Naive thymus-derived CD4-positive, alpha-beta T cell (primary cell): ENCODE measurements around the gene KIAA0825. TPM values are rescaled to one million over a fixed set of nuclear protein-coding genes. Genes with fewer than 3 reads are reported as not detected.
"Not testable (repeated sequence)": the region's sequence is repeated elsewhere in the genome, so short reads cannot be mapped to it uniquely, and the experiment has no call there.

Experiments
- ATAC-seq: fragments of 150-1000 bp; cut with Tn5 transposase; 2 replicates; pipeline ENCODE4 v1.10.0; 2021; ENCODE audit warnings: mild to moderate bottlenecking, moderate library complexity
- CTCF ChIA-PET: fragments of 350-600 bp; sonication (Branson Sonifier 250); formaldehyde crosslinking; loops from one replicate; lab custom pipeline; 2021; ENCODE audit warnings: antibody characterized with exemption; lab: Charles Lee
- POLR2A ChIA-PET: fragments of 350-600 bp; sonication (Branson Sonifier 250); formaldehyde crosslinking; loops from one replicate; lab custom pipeline; 2021; ENCODE audit warnings: antibody characterized with exemption, inconsistent platforms; lab: Charles Lee
- DNase-seq, 9 donors: peaks; one replicate each; pipeline versions ENCODE4 v3.0.0 to v3.0.0-alpha.2; 2020 to 2022; ENCODE audit warnings: mixed read lengths in 1 of 9
- H3K27ac ChIP-seq: one replicate; pipeline ENCODE4 v1.7.0; 2013; ENCODE audit warnings: mild to moderate bottlenecking, low read depth, low read length, moderate library complexity
- H3K27me3 ChIP-seq, 2 donors: one replicate each; pipeline ENCODE4 v1.7.0; 2013; ENCODE audit warnings: low read length in 2 of 2, mild to moderate bottlenecking in 2 of 2, moderate library complexity in 2 of 2; ENCODE audit not compliant: control insufficient read depth in 2 of 2, insufficient read depth in 2 of 2
- H3K36me3 ChIP-seq, 3 experiments: 1 replicate in 2 of 3; 2 replicates in 1 of 3; pipeline ENCODE4 v1.7.0; 2013; ENCODE audit warnings: low read length in 3 of 3, mild to moderate bottlenecking in 3 of 3, moderate library complexity in 1 of 3; ENCODE audit not compliant: insufficient read depth in 3 of 3, control insufficient read depth in 2 of 3
- H3K4me1 ChIP-seq, 2 donors: one replicate each; pipeline ENCODE4 v1.7.0; 2013; ENCODE audit warnings: low read length in 2 of 2, mild to moderate bottlenecking in 2 of 2, moderate library complexity in 1 of 2; ENCODE audit not compliant: control insufficient read depth in 2 of 2, insufficient read depth in 2 of 2
- H3K4me3 ChIP-seq: 2 replicates; pipeline ENCODE4 v1.7.0; 2013; ENCODE audit warnings: mild to moderate bottlenecking, low read length
- H3K9me3 ChIP-seq, 3 experiments: 1 replicate in 2 of 3; 2 replicates in 1 of 3; pipeline ENCODE4 v1.7.0; 2013; ENCODE audit warnings: low read length in 3 of 3; ENCODE audit not compliant: control insufficient read depth in 2 of 3
- H3K27ac Mint-ChIP-seq, 9 donors: one replicate each; pipeline ENCODE4 v1.8.0; 2020 to 2022; ENCODE audit warnings: mixed read lengths in 9 of 9, mild to moderate bottlenecking in 8 of 9, moderate library complexity in 5 of 9, inconsistent platforms in 2 of 9
- H3K27me3 Mint-ChIP-seq, 5 donors: one replicate each; pipeline ENCODE4 v1.8.0; 2021 to 2022; ENCODE audit warnings: mixed read lengths in 5 of 5, mild to moderate bottlenecking in 1 of 5
- H3K36me3 Mint-ChIP-seq, 5 donors: one replicate each; pipeline ENCODE4 v1.8.0; 2020 to 2022; ENCODE audit warnings: mixed read lengths in 5 of 5, mild to moderate bottlenecking in 3 of 5, inconsistent platforms in 1 of 5
- H3K4me1 Mint-ChIP-seq, 7 donors: one replicate each; pipeline ENCODE4 v1.8.0; 2020 to 2022; ENCODE audit warnings: mixed read lengths in 7 of 7, mild to moderate bottlenecking in 3 of 7, inconsistent platforms in 1 of 7
- H3K4me3 Mint-ChIP-seq, 10 donors: one replicate each; pipeline ENCODE4 v1.8.0; 2020 to 2022; ENCODE audit warnings: mild to moderate bottlenecking in 10 of 10, mixed read lengths in 10 of 10, moderate library complexity in 6 of 10, inconsistent platforms in 2 of 10
- H3K9me3 Mint-ChIP-seq, 11 donors: one replicate each; pipeline ENCODE4 v1.8.0; 2020 to 2022; ENCODE audit warnings: mixed read lengths in 11 of 11, mild to moderate bottlenecking in 4 of 11, inconsistent platforms in 1 of 11, moderate library complexity in 1 of 11
- intact Hi-C, 2 donors: fragments of 100-400 bp; cut with micrococcal nuclease; formaldehyde crosslinking; loops; one replicate each; pipeline ENCODE4 v1.15.1; 2023
- polyA plus RNA-seq, 2 donors: library from polyadenylated mRNA; unstranded; fragments of 300-500 nt; fragmentation: Illumina TruSeq; gene quantifications; one replicate each; pipeline ENCODE4 v1.2.3, GENCODE V29; 2021
- total RNA-seq, 6 experiments: library from RNA in 5 of 6; stranded (reverse) in 5 of 6; gene quantifications; 1 replicate in 5 of 6; 2 replicates in 1 of 6; pipeline ENCODE4 v1.2.3 and lab custom pipeline; 2021 to 2026

KIAA0825 gene
- total and polyA plus RNA-seq, 7 experiments from 2014 or later = 0.38 to 3.2 (median 1.3) TPM

DNA sequence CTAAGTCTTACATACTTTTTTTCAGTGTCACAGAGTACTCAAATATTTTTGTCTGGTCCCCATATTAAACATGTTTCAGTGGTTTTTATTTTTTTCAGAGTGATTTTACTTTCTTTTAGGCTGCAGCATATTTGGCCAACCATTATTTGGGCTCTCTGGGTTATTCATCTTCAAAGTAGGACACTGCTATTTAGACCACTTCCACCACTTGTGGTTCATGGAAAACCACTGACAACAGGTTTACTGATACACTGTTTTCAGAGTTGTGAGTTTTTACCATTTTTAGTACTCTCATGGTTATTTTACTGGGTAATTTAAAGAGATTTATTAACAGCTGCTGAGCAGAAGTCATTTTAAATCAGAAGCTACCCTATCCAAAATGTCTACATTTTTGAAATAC, 437.6 kb downstream of the KIAA0825 start:
- ATAC-seq = no peak

DNA sequence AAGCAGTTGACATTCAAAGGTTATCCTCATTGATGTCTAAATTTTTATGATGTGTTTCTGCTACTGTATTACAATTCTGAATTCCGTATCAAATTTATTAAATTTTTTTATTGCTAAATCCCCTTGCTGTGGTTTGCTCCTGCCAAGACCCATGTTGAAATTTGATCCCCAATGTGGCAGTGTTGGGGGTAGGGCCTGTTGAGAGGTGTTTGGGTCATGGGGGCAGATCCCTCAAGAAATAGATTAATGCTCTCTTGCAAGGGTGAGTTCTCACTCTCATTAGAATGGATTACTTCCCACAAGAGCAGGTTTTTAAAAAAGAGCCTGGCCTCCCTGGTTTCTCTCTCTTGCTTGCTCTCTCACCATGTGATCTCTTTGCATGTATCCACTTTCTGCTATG, 442.5 kb downstream of the KIAA0825 start:
- Histone ChIP-seq H3K4me3 (no peak overlapping the region), H3K36me3 (no peaks in the 10 kb centered on the region), H3K27me3 (no peaks in the 10 kb centered on the region), H3K9me3 (no peaks in the 10 kb centered on the region), H3K4me1 (no peaks in the 10 kb centered on the region), H3K27ac (no peak overlapping the region)
- ChIA-PET CTCF (no interaction called here), POLR2A (no interaction called here)
- H3K4me3 Mint-ChIP-seq = no peak overlapping the region
- no peaks in the 10 kb centered on the region for H3K36me3 Mint-ChIP-seq
- ATAC-seq (no peak), DNase-seq (no peak)
- no peaks in the 10 kb centered on the region for H3K4me1 Mint-ChIP-seq
- peaks cover 0 to 11% (median 3%) of the 10 kb centered on the region in 5 donors for H3K27me3 Mint-ChIP-seq
- H3K9me3 Mint-ChIP-seq = no peaks in the 10 kb centered on the region
- intact Hi-C loops = no loop called here
- no peak overlapping the region for H3K27ac Mint-ChIP-seq

More for the DNA sequence above, 437.6 kb downstream of the KIAA0825 start:
- no peak overlapping the region for H3K27ac Mint-ChIP-seq
- POLR2A ChIA-PET = no interaction called here
- no peak for DNase-seq
- Histone ChIP-seq H3K4me3 (no peak overlapping the region), H3K27ac (no peak overlapping the region), H3K9me3 (no peaks in the 10 kb centered on the region), H3K36me3 (no peaks in the 10 kb centered on the region), H3K4me1 (no peaks in the 10 kb centered on the region), H3K27me3 (no peaks in the 10 kb centered on the region)
- CTCF ChIA-PET = no interaction called here
- peaks cover 0 to 12% (median 5%) of the 10 kb centered on the region in 5 donors for H3K27me3 Mint-ChIP-seq
- no peaks in the 10 kb centered on the region for H3K9me3 Mint-ChIP-seq
- H3K4me3 Mint-ChIP-seq = no peak overlapping the region
- no peaks in the 10 kb centered on the region for H3K36me3 Mint-ChIP-seq
- no peaks in the 10 kb centered on the region for H3K4me1 Mint-ChIP-seq
- intact Hi-C loops = no loop called here

DNA sequence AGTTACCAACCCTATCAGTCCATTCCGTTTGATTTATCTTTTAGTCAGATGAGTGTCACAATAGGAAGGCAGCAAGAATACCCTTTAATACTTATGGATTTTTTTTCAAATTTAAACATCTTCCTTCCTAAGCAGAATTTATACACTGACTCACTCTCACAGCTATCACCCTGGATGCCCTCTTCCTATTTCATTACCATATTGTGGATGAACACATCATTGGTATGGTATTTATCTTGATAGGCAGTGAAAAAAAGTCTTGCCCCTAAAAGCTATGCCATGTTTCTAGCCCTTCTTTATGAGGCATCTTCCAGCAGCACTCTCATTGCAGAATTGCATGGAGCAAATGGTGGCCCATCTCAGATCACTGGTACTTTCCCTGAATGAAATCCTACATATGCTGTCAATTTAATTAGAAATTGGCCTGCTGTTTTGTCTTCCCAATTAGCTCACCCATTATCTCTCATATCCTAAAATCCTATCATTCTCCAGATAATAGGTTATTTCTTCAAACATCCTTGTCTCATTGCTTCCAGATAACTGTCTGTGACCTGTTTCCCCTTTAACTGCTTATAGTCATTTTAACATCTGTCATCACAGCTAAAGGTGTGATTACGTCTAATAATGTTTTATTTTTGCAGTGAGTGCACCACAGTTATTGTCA, 443.5 kb downstream of the KIAA0825 start:
- no peak for DNase-seq
- Mint-ChIP-seq H3K4me1 (no peaks in the 10 kb centered on the region), H3K27me3 (peaks cover 0 to 11% (median 3%) of the 10 kb centered on the region in 5 donors), H3K9me3 (peaks cover 0 to 3% (median 0%) of the 10 kb centered on the region in 11 donors), H3K27ac (no peak overlapping the region), H3K4me3 (no peak overlapping the region), H3K36me3 (no peaks in the 10 kb centered on the region)
- Histone ChIP-seq H3K4me1 (no peaks in the 10 kb centered on the region), H3K36me3 (no peaks in the 10 kb centered on the region), H3K27me3 (no peaks in the 10 kb centered on the region), H3K9me3 (no peaks in the 10 kb centered on the region), H3K27ac (no peak overlapping the region), H3K4me3 (no peak overlapping the region)
- intact Hi-C loops = no loop called here
- no peak for ATAC-seq
- ChIA-PET POLR2A (no interaction called here), CTCF (interaction anchor here (0.8 kb wide), 1 partner anchor 945 kb away, joined by 4 read pairs; no protein-coding TSS in a partner anchor)

DNA sequence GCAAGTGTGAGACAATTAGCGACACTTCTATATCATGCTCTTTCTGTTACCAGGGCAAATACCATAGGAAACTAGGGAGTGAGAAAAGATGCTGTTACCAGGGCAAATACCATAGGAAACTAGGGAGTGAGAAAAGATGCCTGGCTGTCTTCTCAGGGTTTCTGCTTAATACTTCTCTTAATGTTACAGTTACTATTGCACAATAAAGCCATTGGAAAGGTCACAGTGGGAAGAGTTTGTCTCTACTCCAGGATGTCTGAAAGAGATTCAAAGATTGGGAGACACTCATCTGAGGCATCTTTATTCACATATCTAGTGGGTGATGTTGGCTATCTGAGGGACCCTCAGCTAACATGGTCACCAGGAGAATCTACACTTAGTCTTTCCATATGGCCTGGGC, 445.3 kb downstream of the KIAA0825 start:
- no peak overlapping the region for H3K4me3 Mint-ChIP-seq
- peaks cover 0 to 5% (median 0%) of the 10 kb centered on the region in 5 donors for H3K27me3 Mint-ChIP-seq
- no peak overlapping the region for H3K27ac ChIP-seq
- intact Hi-C loops = no loop called here
- H3K4me1 Mint-ChIP-seq = no peaks in the 10 kb centered on the region
- ChIA-PET POLR2A (no interaction called here), CTCF (no interaction called here)
- no peak for DNase-seq
- H3K27ac Mint-ChIP-seq = no peak overlapping the region
- no peaks in the 10 kb centered on the region for H3K36me3 ChIP-seq
- H3K4me1 ChIP-seq = no peaks in the 10 kb centered on the region
- peaks cover 0 to 3% (median 0%) of the 10 kb centered on the region in 11 donors for H3K9me3 Mint-ChIP-seq
- no peak overlapping the region for H3K4me3 ChIP-seq
- H3K27me3 ChIP-seq = no peaks in the 10 kb centered on the region
- no peak for ATAC-seq
- no peaks in the 10 kb centered on the region for H3K9me3 ChIP-seq
- no peaks in the 10 kb centered on the region for H3K36me3 Mint-ChIP-seq

DNA sequence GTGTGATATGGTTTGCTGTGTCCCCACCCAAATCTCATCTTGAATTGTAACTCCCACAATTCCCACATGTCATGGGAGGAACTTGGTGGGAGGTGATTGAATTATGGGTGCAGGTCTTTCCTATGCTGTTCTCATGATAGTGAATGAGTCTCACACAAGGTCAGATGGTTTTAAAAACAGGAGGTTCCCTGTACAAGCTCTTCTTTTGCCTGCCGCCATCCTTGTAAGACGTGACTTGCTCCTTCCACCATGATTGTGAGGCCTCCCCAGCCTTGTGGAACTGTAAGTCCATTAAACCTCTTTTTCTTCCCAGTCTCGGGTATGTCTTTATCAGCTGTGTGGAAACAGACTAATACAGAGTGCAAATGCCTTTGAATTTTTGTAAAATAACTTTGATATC, 447.3 kb downstream of the KIAA0825 start:
- H3K36me3 ChIP-seq, H3K9me3 ChIP-seq, H3K4me1 ChIP-seq, H3K4me3 ChIP-seq, DNase-seq, H3K27ac Mint-ChIP-seq, intact Hi-C loops, ATAC-seq, H3K27me3 Mint-ChIP-seq, H3K9me3 Mint-ChIP-seq, H3K4me3 Mint-ChIP-seq, H3K27me3 ChIP-seq, H3K27ac ChIP-seq, H3K36me3 Mint-ChIP-seq, CTCF ChIA-PET, H3K4me1 Mint-ChIP-seq, POLR2A ChIA-PET: not testable (repeated sequence)

DNA sequence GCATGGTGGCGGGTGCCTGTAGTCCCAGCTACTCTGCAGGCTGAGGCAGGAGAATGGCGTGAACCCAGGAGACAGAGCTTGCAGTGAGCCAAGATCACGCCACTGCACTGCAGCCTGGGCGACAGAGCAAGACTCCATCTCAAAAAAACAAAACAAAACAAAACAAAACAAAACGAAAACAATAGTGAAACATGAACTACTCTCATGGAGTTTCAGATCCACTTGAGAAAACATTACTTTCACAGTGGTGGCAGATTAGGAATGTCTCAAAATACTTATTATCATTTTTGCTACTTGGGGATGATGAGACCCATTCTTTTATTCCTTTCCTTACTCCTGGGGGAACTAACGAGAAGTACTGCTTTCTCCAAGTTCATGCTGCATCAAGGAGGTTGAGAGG, 448.2 kb downstream of the KIAA0825 start:
- H3K4me1 Mint-ChIP-seq, H3K9me3 ChIP-seq, POLR2A ChIA-PET, H3K27me3 ChIP-seq, H3K4me3 ChIP-seq, ATAC-seq, H3K9me3 Mint-ChIP-seq, H3K4me3 Mint-ChIP-seq, H3K36me3 ChIP-seq, H3K27ac ChIP-seq, CTCF ChIA-PET, H3K4me1 ChIP-seq, H3K27ac Mint-ChIP-seq, H3K36me3 Mint-ChIP-seq, DNase-seq, H3K27me3 Mint-ChIP-seq, intact Hi-C loops: not testable (repeated sequence)

DNA sequence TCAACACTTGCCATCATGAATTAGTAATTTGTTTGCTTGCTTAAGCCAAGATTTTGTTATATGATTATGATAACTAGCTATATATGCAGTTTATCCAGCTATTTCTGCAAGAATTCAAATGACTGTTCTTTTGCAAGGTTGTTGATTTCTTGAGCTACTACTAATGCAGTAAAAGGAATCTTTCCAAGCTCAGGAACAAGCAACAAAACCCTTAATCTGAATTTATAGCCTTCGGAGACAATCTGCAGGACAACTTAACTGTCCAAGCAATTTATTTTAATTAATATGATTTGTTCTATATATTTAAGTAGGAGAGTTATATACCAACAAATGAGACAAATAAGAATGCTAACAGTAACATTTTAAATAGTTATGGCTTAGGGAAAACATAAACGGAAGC, 450.3 kb downstream of the KIAA0825 start:
- intact Hi-C loops = no loop called here
- Histone ChIP-seq H3K4me3 (no peak overlapping the region), H3K9me3 (no peaks in the 10 kb centered on the region), H3K4me1 (no peaks in the 10 kb centered on the region), H3K36me3 (no peaks in the 10 kb centered on the region), H3K27me3 (no peaks in the 10 kb centered on the region), H3K27ac (no peak overlapping the region)
- Mint-ChIP-seq H3K4me1 (no peaks in the 10 kb centered on the region), H3K27ac (no peak overlapping the region), H3K36me3 (peaks cover 0 to 4% (median 0%) of the 10 kb centered on the region in 5 donors), H3K27me3 (peaks cover 0 to 7% (median 4%) of the 10 kb centered on the region in 5 donors), H3K4me3 (no peak overlapping the region), H3K9me3 (peaks cover 0 to 5% (median 0%) of the 10 kb centered on the region in 11 donors)
- ATAC-seq (no peak), DNase-seq (no peak)
- ChIA-PET CTCF (no interaction called here), POLR2A (no interaction called here)
